Osteoblast (primary cell): ENCODE results near the gene THRSP. TPM values are rescaled to one million over a fixed set of nuclear protein-coding genes. Genes with fewer than 3 reads are reported as not detected.

ENCODE experiments used
- DNase-seq: peaks from one replicate; pipeline ENCODE4 v3.0.0; 2011; ENCODE audit warnings: low spot score, mixed read lengths; ENCODE audit not compliant: insufficient read length; ENCODE audit errors: missing footprints
- H2AFZ ChIP-seq: 2 replicates; pipeline ENCODE4 v1.6.0; 2011; ENCODE audit warnings: mild to moderate bottlenecking, low read length
- H3K27ac ChIP-seq: 2 replicates; pipeline ENCODE4 v1.5.1; 2011; ENCODE audit warnings: mild to moderate bottlenecking, low read depth, low read length, moderate library complexity
- H3K27me3 ChIP-seq: 2 replicates; pipeline ENCODE4 v1.6.0; 2012; ENCODE audit warnings: mild to moderate bottlenecking, control low read depth, inconsistent platforms, low read length, moderate library complexity; ENCODE audit not compliant: insufficient read depth
- H3K36me3 ChIP-seq: 2 replicates; pipeline ENCODE4 v1.5.1; 2011; ENCODE audit warnings: mild to moderate bottlenecking, low read length, control low read depth, moderate library complexity; ENCODE audit not compliant: insufficient read depth
- H3K4me1 ChIP-seq: 2 replicates; pipeline ENCODE4 v1.5.1; 2011; ENCODE audit warnings: mild to moderate bottlenecking, low read length, control low read depth, moderate library complexity; ENCODE audit not compliant: insufficient read depth
- H3K4me2 ChIP-seq: 2 replicates; pipeline ENCODE4 v1.6.0; 2011; ENCODE audit warnings: mild to moderate bottlenecking, low read length; ENCODE audit not compliant: insufficient read depth
- H3K4me3 ChIP-seq: fragments of 200-600 bp; sonication (generic); 3 replicates; pipeline ENCODE4 v1.5.1; 2012; ENCODE audit warnings: mild to moderate bottlenecking, low read length, inconsistent platforms; ENCODE audit not compliant: insufficient read depth
- H3K79me2 ChIP-seq: 2 replicates; pipeline ENCODE4 v1.6.0; 2012; ENCODE audit warnings: mild to moderate bottlenecking, low read length, control low read depth, inconsistent platforms; ENCODE audit not compliant: insufficient read depth
- H3K9me3 ChIP-seq: 2 replicates; pipeline ENCODE4 v1.5.1; 2011; ENCODE audit warnings: low read depth, low read length, control low read depth
- H4K20me1 ChIP-seq: 2 replicates; pipeline ENCODE4 v1.6.0; 2012; ENCODE audit warnings: mild to moderate bottlenecking, low read length, control low read depth; ENCODE audit not compliant: insufficient read depth
- total RNA-seq: library from RNA; depleted of rRNA; stranded (reverse); fragments of >200 nt; gene quantifications from 2 replicates; pipeline ENCODE4 v1.2.3, GENCODE V29; 2012
- TF ChIP-seq, protein P1 (sequence below): IDR thresholded peaks from 2 replicates; pipeline ENCODE4 v1.5.1; 2011; ENCODE audit warnings: mild to moderate bottlenecking, low read depth, low read length, moderate library complexity; ENCODE audit errors: extremely low read depth

The THRSP gene
- total RNA-seq, 1 donor: not detected

DNA sequence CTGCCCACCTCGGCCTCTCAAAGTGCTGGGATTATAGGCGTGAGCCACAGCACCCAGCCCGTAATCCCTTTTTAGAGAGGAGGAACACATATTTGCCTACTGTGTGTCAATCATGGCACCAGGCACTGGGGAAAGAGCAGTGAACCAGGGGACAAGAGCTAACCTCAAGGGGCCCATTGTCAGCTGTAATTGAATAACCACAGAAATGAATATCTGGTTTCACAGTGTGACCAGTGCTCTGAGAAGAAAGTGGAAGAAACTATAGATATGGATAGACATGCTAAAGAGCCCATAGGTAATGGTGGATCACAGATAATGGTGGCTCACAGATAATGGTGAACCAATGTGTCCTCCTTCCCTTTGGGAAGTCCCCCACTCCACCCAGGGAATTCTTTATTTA is 32.0 kb upstream of the THRSP start:
- TF ChIP-seq, protein P1, sequence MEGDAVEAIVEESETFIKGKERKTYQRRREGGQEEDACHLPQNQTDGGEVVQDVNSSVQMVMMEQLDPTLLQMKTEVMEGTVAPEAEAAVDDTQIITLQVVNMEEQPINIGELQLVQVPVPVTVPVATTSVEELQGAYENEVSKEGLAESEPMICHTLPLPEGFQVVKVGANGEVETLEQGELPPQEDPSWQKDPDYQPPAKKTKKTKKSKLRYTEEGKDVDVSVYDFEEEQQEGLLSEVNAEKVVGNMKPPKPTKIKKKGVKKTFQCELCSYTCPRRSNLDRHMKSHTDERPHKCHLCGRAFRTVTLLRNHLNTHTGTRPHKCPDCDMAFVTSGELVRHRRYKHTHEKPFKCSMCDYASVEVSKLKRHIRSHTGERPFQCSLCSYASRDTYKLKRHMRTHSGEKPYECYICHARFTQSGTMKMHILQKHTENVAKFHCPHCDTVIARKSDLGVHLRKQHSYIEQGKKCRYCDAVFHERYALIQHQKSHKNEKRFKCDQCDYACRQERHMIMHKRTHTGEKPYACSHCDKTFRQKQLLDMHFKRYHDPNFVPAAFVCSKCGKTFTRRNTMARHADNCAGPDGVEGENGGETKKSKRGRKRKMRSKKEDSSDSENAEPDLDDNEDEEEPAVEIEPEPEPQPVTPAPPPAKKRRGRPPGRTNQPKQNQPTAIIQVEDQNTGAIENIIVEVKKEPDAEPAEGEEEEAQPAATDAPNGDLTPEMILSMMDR: no peak
- DNase-seq: no peak

DNA sequence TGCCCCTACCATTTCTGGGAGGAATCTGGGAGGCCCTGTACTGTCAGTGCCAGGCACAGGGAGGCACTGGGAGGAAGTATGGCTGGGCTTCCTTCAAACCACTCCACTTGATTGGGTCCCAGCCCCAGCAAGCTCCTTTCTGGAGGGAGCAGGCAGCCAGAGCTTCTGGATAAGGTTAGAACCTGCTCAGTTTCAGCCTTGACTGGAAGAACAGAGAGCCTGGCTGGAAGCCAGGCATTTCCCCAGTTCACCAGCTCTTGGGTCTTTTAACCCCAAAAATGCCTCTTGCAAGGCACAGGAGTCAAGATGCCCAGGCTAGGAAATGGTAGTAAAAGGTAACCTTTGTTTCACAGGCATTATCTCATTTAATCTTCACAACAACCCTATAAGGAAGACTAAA is 31.6 kb upstream of the THRSP start:
- Histone ChIP-seq H3K4me1 (peaks cover 4% of the 10 kb centered on the region), H3K27me3 (no peaks in the 10 kb centered on the region), H3K4me3 (no peak overlapping the region), H3K79me2 (no peaks in the 10 kb centered on the region), H3K9me3 (no peaks in the 10 kb centered on the region), H3K36me3 (no peaks in the 10 kb centered on the region), H3K4me2 (no peak overlapping the region), H3K27ac (no peak overlapping the region), H4K20me1 (no peaks in the 10 kb centered on the region), H2AFZ (no peak overlapping the region)
- TF ChIP-seq, protein P1: no peak
- DNase-seq: no peak

More for the DNA sequence above, 32.0 kb upstream of the THRSP start:
- Histone ChIP-seq H3K4me1 (peaks cover 4% of the 10 kb centered on the region), H3K36me3 (no peaks in the 10 kb centered on the region), H3K27ac (no peak overlapping the region), H3K4me3 (no peak overlapping the region), H3K27me3 (no peaks in the 10 kb centered on the region), H2AFZ (no peak overlapping the region), H3K4me2 (no peak overlapping the region), H3K79me2 (no peaks in the 10 kb centered on the region), H3K9me3 (no peaks in the 10 kb centered on the region), H4K20me1 (no peaks in the 10 kb centered on the region)

DNA sequence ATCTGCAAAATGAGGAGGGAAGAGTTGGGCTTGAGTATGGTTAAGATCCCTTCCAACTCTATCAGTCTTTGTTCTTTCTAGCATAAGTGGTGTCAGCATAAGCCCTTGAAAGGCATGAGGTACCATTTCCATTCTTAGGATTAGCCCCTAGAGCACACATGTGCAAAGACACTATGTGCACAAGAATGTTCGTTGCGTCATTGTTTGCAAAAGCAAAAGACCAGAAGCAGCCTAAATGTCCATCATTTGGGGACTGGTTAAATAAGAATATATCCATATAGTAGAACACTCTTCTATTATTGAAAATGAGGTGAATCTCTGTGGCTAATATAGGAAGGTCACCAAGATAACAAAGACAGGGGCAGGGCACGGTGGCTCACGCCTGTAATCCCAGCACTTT is 30.6 kb upstream of the THRSP start:
- Histone ChIP-seq H2AFZ (no peak overlapping the region), H3K4me3 (no peak overlapping the region), H3K27ac (no peak overlapping the region), H3K79me2 (no peaks in the 10 kb centered on the region), H4K20me1 (no peaks in the 10 kb centered on the region), H3K27me3 (no peaks in the 10 kb centered on the region), H3K4me1 (peaks cover 4% of the 10 kb centered on the region), H3K36me3 (no peaks in the 10 kb centered on the region), H3K4me2 (no peak overlapping the region), H3K9me3 (no peaks in the 10 kb centered on the region)
- TF ChIP-seq, protein P1: no peak
- DNase-seq: no peak

DNA sequence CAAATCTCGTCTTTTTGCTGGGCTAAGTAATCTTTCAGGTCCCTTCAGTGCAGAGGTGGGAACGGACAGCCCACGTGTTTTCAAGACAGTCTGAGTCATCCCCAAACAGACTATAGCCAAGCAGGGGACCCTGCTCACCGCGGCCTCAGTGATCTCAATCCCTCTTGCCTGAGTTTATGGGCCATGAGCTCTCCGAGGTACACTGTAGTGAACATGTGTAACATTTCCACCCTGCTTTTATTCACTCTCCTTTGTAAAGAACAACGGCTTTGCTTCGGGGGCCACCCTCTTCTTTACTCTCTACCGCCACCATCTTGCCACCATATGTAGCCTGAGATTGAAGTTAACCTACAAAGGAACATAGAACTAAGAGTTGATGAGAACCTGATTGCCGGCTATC is 29.0 kb upstream of the THRSP start:
- Histone ChIP-seq H3K27me3 (no peaks in the 10 kb centered on the region), H3K4me1 (peaks cover 7% of the 10 kb centered on the region), H3K36me3 (no peaks in the 10 kb centered on the region), H4K20me1 (no peaks in the 10 kb centered on the region), H3K27ac (no peak overlapping the region), H3K9me3 (no peaks in the 10 kb centered on the region), H3K4me3 (no peak overlapping the region), H3K79me2 (no peaks in the 10 kb centered on the region), H2AFZ (no peak overlapping the region), H3K4me2 (no peak overlapping the region)
- no peak for DNase-seq
- TF ChIP-seq, protein P1: no peak
